Measurements from ENCODE around the gene TICRR.

Gene TICRR

GRCh38 chr15:89630974-89631901, 56.0 kb downstream of the TICRR start:
- DNase-seq, result no peak

DNA sequence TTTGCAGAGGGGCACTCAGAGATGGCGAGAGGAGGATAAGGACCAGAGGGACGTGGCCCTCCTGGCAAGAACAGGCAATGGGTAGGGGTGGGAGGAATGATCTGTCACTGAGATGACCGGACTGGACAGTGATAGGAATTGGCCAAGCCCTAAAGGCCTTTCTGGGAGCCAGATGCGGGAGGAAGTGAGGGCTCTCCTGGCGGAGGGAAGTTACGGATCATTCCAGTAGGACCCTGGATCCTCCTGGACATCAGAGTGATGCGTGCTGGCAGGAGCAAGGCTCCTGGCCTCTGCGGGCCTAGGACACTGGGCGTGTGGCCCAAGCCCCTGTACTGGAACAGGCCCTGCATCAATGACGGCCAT, 56.6 kb downstream of the TICRR start:
- no peak for DNase-seq

DNA sequence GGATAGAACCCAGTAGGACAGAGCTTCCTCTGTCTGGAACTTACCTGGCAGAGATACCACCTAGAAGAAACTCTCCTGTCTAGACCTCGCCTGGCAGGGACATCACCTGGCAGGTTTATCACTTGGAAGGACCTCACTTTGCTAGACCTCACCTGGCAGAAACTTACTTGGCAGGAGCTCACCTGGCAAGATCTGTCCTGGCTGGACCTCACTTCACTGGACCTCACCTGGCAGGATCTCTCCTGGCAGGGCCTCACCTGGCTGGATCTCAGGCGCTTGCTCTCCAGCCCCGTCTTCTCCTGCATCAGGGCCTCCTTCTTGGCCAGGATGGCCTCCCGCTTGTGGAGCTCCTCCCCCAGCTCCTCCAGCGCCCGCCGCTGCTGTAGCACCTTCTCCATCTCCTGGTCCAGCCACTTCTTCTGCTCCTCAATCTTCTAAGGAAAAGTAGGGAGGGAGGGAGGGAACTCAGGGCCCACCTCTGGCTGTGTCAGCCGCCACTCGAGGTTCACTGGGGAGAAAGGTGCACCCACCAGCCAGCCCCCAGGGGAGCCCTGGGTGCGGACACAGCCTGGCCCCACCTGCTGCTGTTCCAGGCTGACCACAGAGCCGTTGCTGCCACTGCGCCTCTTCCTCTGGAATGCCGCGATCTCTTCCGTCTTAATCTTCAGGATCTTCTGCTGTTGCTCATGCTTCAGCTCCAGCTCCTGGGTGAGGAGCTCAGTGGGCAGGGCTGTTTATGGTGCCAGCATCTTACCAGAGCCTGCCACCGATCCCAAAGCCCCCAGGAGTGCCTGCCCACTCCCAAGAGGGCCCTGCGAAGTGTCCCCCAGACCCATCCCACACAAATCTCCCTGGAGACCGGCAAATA, 57.5 kb downstream of the TICRR start:
- no peak for DNase-seq

DNA sequence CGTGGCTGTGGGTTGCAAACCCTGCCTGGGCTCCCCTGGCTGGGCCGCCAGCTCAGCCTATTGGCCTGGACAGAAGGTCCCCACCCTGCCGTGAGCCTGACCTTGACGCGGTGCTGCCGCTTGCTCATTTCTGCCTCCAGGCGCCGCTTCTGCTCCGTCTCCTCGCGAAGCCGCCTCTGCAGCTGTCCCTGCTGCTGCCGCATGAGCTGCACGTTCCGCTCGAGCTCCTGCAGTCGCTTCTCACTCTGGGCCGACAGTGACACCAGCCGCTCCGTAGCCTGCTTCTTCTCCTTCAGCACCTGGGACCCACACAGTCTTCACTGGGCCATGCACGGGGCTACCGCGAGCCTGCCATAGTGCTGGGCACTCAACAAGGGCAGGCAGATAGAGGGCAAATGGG, 58.3 kb downstream of the TICRR start:
- DNase-seq, result no peak

DNA sequence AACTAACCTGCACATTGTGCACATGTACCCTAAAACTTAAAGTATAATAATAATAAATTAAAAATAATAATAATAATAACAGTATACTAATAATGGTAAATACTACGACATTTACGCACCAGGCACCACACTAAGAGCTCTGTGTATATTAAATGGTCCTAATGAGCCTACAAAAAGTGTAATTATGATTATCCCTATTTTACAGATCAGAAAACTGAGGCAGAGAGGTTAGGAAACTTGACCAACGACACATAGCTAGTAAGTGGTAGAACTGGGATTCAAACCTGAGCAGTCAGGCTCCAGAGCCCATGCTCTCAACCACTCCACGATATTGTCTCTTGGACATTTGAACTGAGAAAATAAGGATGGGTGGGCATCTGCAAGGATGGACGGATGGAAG, 65.0 kb downstream of the TICRR start:
- no peak for DNase-seq

DNA sequence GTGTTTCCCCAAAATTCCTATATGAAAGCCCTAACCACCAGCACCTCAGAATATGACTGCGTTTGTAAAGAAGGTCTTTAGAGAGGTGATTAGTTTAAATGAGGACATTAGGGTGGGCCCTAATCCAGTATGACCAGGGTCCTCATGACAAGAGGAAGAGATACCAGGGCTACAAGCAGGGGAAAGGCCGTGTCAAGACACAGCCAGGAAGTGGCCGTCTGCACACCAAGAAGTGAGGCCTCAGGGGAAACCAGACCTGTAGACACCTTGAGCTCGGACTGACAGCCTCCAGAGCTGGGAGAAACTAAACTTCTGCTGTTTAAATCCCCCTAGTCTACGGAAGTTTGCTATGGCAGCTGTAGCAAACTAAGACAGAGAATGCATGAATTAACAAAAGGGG, 65.8 kb downstream of the TICRR start:
- DNase-seq, result no peak

DNA sequence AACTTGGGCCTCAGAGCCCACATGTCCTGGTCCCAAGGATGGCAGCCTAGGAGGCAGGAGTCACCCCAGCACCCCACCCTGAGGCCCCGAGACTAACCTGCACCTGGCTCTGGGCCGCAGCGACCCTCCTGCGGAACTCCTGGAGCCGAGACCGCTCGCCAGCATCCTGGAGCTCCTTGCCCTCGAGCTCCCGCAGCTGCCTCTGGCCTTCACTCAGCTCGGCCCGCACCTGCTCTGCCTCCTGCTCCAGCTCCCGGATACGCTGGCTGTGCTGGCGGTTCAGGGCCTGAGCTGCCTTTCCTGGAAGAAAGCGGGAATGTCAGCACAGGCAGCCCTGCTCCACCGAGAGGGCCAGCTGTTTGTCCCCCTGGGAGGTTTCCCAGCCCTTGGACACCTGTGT, 66.8 kb downstream of the TICRR start:
- no peak for DNase-seq

DNA sequence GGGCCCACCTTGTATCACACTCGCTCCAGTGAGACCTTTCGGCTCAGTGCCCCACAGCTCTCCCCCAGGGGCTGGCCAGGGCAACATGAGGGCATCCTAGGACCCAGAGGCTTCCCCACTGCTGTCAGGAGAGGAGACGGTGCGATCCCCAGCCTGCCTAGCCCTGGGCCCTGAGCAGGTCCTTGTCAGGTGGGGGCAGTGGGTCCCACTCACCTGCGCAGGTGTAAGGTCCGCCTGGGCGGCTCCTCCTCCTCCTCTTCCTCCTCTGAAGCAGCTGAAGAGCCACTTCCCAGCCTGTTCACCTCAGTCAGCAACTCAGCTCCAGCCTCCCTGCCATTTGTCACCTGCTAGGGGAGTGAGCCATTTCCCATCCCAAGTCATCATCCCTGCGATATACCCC, 70.4 kb downstream of the TICRR start:
- DNase-seq, result no peak

DNA sequence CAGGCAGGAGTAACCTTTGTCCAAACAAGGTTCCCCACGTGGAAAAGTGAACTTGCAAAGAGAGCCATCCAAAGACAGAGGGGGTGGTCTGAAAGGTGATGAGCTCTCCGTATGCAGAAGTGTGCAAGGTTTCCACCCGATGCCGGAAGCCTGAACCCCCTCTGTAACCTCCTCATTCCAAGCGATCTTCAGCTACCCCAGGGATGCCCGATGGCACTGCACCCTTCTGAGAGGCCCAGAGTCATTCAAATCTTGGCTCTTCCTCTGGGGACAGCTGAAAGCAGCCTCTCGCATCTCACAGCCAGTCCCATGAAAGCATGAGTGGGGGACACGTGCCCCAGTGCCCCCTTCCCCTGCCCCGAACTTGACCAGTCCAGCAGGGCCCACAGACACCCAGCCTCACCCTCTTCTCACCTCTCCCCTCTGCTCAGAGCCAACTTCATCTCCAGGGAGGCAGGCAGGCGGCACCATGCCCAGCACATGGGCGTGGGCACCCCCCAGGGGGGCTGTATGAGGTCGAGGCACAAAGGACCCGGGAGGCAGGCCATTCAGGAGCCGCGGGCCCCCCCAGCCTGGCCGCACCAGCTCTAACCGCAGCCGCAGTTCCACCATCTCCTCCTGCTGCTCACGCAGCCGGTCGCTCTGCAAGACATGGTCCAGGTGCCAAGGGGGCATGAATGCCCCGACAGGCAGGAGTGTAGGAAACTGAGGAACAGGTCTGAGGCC, 71.3 kb downstream of the TICRR start:
- no peak for DNase-seq

GRCh38 chr15:89647191-89647851, 72.1 kb downstream of the TICRR start:
- DNase-seq, result peak; percentile 81 to 82

DNA sequence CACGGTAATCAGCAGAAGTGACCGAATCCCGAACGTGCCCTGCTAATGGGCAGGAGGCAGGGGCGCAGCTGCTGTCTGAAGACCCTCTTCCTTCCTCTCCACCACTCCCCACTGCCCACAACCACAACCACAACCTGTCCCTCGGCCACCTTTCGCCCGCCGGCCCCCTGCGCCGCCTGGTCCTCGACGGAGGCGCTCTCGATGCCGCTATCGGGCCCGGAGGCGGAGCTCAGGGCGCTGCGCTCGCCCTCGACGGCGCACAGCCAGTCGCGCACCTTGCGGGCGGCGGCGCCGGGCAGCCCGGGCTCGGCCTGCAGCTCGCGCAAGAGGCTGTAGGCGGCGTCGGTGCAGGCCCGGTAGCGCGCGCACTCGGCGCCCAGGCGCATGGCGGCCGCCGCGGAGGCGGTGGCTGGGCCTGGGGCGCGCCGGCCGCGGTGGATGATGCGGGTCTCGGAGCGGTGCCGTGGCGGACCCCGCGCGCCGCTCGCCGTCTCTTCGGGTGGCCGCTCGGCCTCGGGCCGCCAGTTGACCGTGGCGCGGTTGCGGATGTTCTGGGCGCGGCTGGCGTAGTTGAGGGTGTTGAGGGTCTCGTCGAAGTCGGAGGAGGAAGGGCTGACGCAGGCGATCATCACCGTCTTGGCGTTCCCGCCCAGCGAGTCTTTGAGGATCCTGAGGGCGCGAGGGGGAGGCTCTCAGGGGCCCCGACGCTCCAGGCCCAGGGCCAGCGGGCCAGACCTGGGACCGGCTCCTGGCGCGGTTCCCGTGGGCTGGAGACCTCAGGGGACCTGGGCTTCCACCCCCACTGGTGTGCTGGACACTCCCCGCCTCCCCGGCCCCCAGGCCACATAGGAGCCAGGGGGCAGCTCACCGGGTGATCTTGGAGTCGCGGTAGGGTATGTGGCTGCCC, 73.1 kb downstream of the TICRR start:
- no peak for DNase-seq

- DNase-seq, result no peak
These were observed 73.8 kb downstream of the TICRR start for GRCh38 chr15:89649013-89649625.

- DNase-seq, result no peak
These were observed 74.4 kb downstream of the TICRR start for GRCh38 chr15:89649716-89650115.

GRCh38 chr15:89652131-89652530, 76.9 kb downstream of the TICRR start:
- DNase-seq, result no peak

DNA sequence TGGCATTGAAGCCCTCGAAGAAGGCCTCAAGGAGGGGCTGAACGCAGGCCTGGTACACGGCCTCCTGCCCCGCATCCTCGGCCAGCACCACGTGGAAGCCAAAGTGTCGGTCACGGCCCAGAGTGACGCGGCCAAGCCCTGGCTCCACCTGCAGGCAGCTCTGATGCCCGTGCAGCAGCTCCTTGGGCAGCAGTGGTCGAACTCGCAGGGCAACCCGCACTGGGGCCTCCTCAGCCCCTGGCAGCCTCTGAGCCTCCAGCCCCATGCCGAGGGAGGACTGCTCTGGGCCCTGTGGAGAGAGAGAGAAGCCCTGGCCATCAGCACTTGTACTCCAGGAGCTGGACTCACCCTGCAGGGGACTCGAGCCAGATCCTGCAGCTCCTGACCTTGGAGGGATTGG, 77.4 kb downstream of the TICRR start:
- no peak for DNase-seq

- DNase-seq, result no peak
These were observed 78.3 kb downstream of the TICRR start for GRCh38 chr15:89653578-89653977.

GRCh38 chr15:89654301-89654761, 79.1 kb downstream of the TICRR start:
- no peak for DNase-seq

GRCh38 chr15:89654847-89655805, 79.9 kb downstream of the TICRR start, which contains the start of gene KIF7:
Gene KIF7 (minus strand): TSS chr15:89655467. CDS start chr15:89652930, 2,537 bp downstream.
- DNase-seq, result peak; percentile 18 to 26

- DNase-seq, result no peak
These were observed 81.0 kb downstream of the TICRR start for GRCh38 chr15:89656116-89656815.
